A549 (cell line): Measurements from ENCODE around the gene AQP6. TPM values are rescaled to one million over a fixed set of nuclear protein-coding genes. Genes with fewer than 3 reads are reported as not detected.

Experiments used
- ATAC-seq, 2 experiments: fragments of 200-7000 bp in 1 of 2; fragments of >200 bp in 1 of 2; cut with Nextera tagmentation in 1 of 2; cut with Tn5 transposase in 1 of 2; 3 replicates each; pipeline versions ENCODE4 v1.8.0 to v1.9.1; 2018 to 2020; ENCODE audit warnings: mild to moderate bottlenecking in 1 of 2, moderate library complexity in 1 of 2
- CTCF ChIA-PET: fragments of 300-600 bp; sonication (Branson Sonifier 250); formaldehyde crosslinking; extraction: SDS; loops from one replicate; lab custom pipeline; 2021; ENCODE audit warnings: antibody characterized with exemption, inconsistent platforms; lab: Yijun Ruan, JAX
- POLR2A ChIA-PET: fragments of 350-600 bp; formaldehyde crosslinking; extraction: SDS; loops from one replicate; lab custom pipeline; 2021; ENCODE audit warnings: antibody characterized with exemption, inconsistent platforms; lab: Yijun Ruan, JAX
- DNase-seq, 2 experiments: peaks; one replicate each; pipeline versions ENCODE4 v3.0.0 to v3.0.0-alpha.2; 2011 to 2016; ENCODE audit warnings: low read depth in 1 of 2, low spot score in 1 of 2
- FAIRE-seq: peaks from 2 replicates; lab custom pipeline; 2011; peaks lifted over from hg19 to GRCh38; lab: Jason Lieb, UNC
- H3K27ac ChIP-seq, 2 experiments: fragments of >200 bp; sonication (Bioruptor Twin); formaldehyde crosslinking; 3 replicates each; pipeline ENCODE4 v1.5.1; 2016 to 2017
- H3K4me1 ChIP-seq: fragments of >200 bp; sonication (Bioruptor Twin); formaldehyde crosslinking; 3 replicates; pipeline ENCODE4 v1.6.1; 2016
- H3K4me2 ChIP-seq: fragments of >200 bp; sonication (Bioruptor Twin); formaldehyde crosslinking; 3 replicates; pipeline ENCODE4 v1.6.1; 2016
- H3K4me3 ChIP-seq: fragments of >200 bp; sonication (Bioruptor Twin); formaldehyde crosslinking; 3 replicates; pipeline ENCODE4 v1.5.1; 2016
- H3K9me3 ChIP-seq: fragments of >200 bp; sonication (Bioruptor Twin); formaldehyde crosslinking; 3 replicates; pipeline ENCODE4 v1.6.1; 2016
- CBX8 ChIP-seq: fragments of 200-600 bp; sonication (generic); IDR thresholded peaks from 2 replicates; pipeline ENCODE4 v1.6.1; 2016
- CEBPB ChIP-seq, 2 experiments: fragments of >200 bp in 1 of 2; sonication (Bioruptor Twin) in 1 of 2; formaldehyde crosslinking in 1 of 2; IDR thresholded peaks; 2 replicates each; pipeline ENCODE4 v1.6.1; 2012 to 2016
- CHD4 ChIP-seq: fragments of 200-600 bp; sonication (generic); IDR thresholded peaks from 2 replicates; pipeline ENCODE4 v1.6.1; 2016; ENCODE audit warnings: antibody characterized with exemption, mild to moderate bottlenecking, borderline replicate concordance
- CTCF ChIP-seq: fragments of >200 bp; sonication (Bioruptor Twin); formaldehyde crosslinking; IDR thresholded peaks from 3 replicates; pipeline ENCODE4 v1.5.1; 2016
- EHF ChIP-seq: fragments of 250-450 bp; sonication (Bioruptor Pico); IDR thresholded peaks from 2 replicates; pipeline ENCODE4 v1.5.0; 2020; ENCODE audit warnings: mild to moderate bottlenecking
- FOSL2 ChIP-seq, 2 experiments: fragments of 450-650 bp in 1 of 2; fragments of >200 bp in 1 of 2; sonication (Bioruptor Twin) in 1 of 2; formaldehyde crosslinking; IDR thresholded peaks; 2 replicates each; pipeline versions ENCODE4 v1.5.0 to v1.6.1; 2016 to 2020; ENCODE audit warnings: mild to moderate bottlenecking in 1 of 2, moderate library complexity in 1 of 2
- GATA3 ChIP-seq: IDR thresholded peaks from 2 replicates; pipeline ENCODE4 v1.6.1; 2012; ENCODE audit warnings: borderline replicate concordance
- HDAC2 ChIP-seq: fragments of 200-600 bp; sonication (generic); IDR thresholded peaks from 2 replicates; pipeline ENCODE4 v1.6.1; 2016
- HES2 ChIP-seq: fragments of >200 bp; sonication (Bioruptor Twin); formaldehyde crosslinking; IDR thresholded peaks from 2 replicates; pipeline ENCODE4 v1.6.1; 2016
- HOXA7 ChIP-seq: fragments of 250-450 bp; sonication (Bioruptor Pico); IDR thresholded peaks from 2 replicates; pipeline ENCODE4 v1.5.0; 2020; ENCODE audit warnings: mild to moderate bottlenecking, moderate library complexity
- HOXB13 ChIP-seq: fragments of 250-450 bp; sonication (Bioruptor Pico); IDR thresholded peaks from 2 replicates; pipeline ENCODE4 v1.5.0; 2020; ENCODE audit warnings: low read depth, mild to moderate bottlenecking, moderate library complexity
- KDM5A ChIP-seq: fragments of 200-600 bp; sonication (generic); IDR thresholded peaks from 2 replicates; pipeline ENCODE4 v1.6.1; 2016; ENCODE audit warnings: antibody characterized with exemption, mild to moderate bottlenecking
- MAFK ChIP-seq: fragments of 450-650 bp; IDR thresholded peaks from 2 replicates; pipeline ENCODE4 v1.6.1; 2014; ENCODE audit not compliant: partially characterized antibody
- MAZ ChIP-seq: fragments of 150-350 bp; IDR thresholded peaks from 2 replicates; pipeline ENCODE4 v1.6.1; 2014; ENCODE audit warnings: antibody characterized with exemption, low read depth, low read length, borderline replicate concordance
- POLR2AphosphoS2 ChIP-seq: conservative IDR thresholded peaks from 2 replicates; pipeline ENCODE4 v1.6.1; 2012; ENCODE audit warnings: low read length, improper control_type of control experiment, inconsistent platforms
- RCOR1 ChIP-seq: fragments of 150-350 bp; IDR thresholded peaks from 2 replicates; pipeline ENCODE4 v1.6.1; 2014; ENCODE audit warnings: antibody characterized with exemption, low read length, low read depth
- SREBF2 ChIP-seq: fragments of 450-650 bp; IDR thresholded peaks from 2 replicates; pipeline ENCODE4 v1.6.1; 2014; ENCODE audit warnings: mild to moderate bottlenecking, moderate library complexity
- ZFP36 ChIP-seq: fragments of 450-650 bp; IDR thresholded peaks from 2 replicates; pipeline ENCODE4 v1.6.1; 2014; ENCODE audit warnings: borderline replicate concordance; ENCODE audit not compliant: partially characterized antibody
- WGBS: methylation state at CpG from one replicate; pipeline ENCODE4 v1.1.6; 2017; ENCODE audit errors: missing lambda C conversion rate; 5-methylcytosine and 5-hydroxymethylcytosine counted together
- polyA plus RNA-seq, 4 experiments: library from polyadenylated mRNA; depleted of rRNA in 3 of 4; stranded (reverse); fragments of >200 nt; fragmentation: RNase III in 1 of 4; extraction: RNeasy Plus Mini Kit Qiagen cat#74134 plus additional on column Dnase treatment in 1 of 4; gene quantifications; 2 replicates in 3 of 4; 3 replicates in 1 of 4; pipeline ENCODE4 v1.2.3, GENCODE V29; 2011 to 2017
- TF ChIP-seq, protein P1 (sequence below): IDR thresholded peaks from 2 replicates; pipeline ENCODE4 v1.6.1; 2012

The AQP6 gene
- polyA plus RNA-seq, 2 of the 4 experiments (the other 2 are of a cell fraction): 0.05 TPM; not detected in 1

DNA sequence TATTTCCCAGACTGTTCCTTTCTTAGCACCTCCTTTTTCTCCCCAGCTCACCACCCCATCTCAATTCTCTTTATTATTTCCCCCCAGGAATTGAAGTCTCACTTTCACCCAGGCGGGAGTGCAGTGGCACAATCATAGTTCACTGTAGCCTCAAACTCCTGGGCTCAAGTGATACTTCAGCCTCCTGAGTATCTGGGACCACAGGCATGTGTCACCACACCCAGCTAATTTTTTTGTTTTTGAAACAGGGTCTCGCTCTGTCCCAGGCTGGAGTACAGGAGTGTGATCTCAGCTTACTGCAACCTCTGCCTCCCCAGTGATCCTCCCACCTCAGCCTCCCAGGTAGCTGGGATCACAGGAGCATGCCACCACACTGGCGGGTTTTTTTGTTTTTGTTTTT is 41.6 kb downstream of the AQP6 start:
- no peak for FAIRE-seq
- H3K4me3 ChIP-seq: no peak overlapping the region
- no peak for ATAC-seq
- no peak overlapping the region for H3K27ac ChIP-seq
- 91% methylated on average over 3 of the region's 3 CpGs for WGBS
- POLR2A ChIA-PET: no interaction called here
- no peak overlapping the region for H3K4me2 ChIP-seq
- peaks cover 7% of the 10 kb centered on the region; the same call in 2 of the 3 replicates for H3K4me1 ChIP-seq
- no peak for TF ChIP-seq CBX8
- TF ChIP-seq MAZ: no peak
- TF ChIP-seq, protein P1, sequence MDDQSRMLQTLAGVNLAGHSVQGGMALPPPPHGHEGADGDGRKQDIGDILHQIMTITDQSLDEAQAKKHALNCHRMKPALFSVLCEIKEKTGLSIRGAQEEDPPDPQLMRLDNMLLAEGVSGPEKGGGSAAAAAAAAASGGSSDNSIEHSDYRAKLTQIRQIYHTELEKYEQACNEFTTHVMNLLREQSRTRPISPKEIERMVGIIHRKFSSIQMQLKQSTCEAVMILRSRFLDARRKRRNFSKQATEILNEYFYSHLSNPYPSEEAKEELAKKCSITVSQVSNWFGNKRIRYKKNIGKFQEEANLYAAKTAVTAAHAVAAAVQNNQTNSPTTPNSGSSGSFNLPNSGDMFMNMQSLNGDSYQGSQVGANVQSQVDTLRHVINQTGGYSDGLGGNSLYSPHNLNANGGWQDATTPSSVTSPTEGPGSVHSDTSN: no peak
- TF ChIP-seq RCOR1: no peak
- no peak for TF ChIP-seq HES2
- no peak for TF ChIP-seq GATA3
- TF ChIP-seq ZFP36: no peak
- TF ChIP-seq HOXA7 (CRISPR knock-in tag): no peak
- no peak for TF ChIP-seq SREBF2
- TF ChIP-seq HDAC2: no peak
- no peak for TF ChIP-seq EHF (CRISPR knock-in tag)
- no peak for TF ChIP-seq CTCF
- no peak for TF ChIP-seq KDM5A
- no peak for TF ChIP-seq FOSL2 (IDR thresholded peaks at IDR 0.05)
- no peak for TF ChIP-seq FOSL2 (CRISPR knock-in tag; IDR thresholded peaks at IDR 0.05)
- TF ChIP-seq CHD4: no peak
- H3K9me3 ChIP-seq: no peaks in the 10 kb centered on the region
- DNase-seq: no peak
- CTCF ChIA-PET: interaction anchor here (0.7 to 1.9 kb wide), 8 partner anchors 15 to 168 kb away, joined by 3 to 10 read pairs (median 4); no protein-coding TSS in a partner anchor

DNA sequence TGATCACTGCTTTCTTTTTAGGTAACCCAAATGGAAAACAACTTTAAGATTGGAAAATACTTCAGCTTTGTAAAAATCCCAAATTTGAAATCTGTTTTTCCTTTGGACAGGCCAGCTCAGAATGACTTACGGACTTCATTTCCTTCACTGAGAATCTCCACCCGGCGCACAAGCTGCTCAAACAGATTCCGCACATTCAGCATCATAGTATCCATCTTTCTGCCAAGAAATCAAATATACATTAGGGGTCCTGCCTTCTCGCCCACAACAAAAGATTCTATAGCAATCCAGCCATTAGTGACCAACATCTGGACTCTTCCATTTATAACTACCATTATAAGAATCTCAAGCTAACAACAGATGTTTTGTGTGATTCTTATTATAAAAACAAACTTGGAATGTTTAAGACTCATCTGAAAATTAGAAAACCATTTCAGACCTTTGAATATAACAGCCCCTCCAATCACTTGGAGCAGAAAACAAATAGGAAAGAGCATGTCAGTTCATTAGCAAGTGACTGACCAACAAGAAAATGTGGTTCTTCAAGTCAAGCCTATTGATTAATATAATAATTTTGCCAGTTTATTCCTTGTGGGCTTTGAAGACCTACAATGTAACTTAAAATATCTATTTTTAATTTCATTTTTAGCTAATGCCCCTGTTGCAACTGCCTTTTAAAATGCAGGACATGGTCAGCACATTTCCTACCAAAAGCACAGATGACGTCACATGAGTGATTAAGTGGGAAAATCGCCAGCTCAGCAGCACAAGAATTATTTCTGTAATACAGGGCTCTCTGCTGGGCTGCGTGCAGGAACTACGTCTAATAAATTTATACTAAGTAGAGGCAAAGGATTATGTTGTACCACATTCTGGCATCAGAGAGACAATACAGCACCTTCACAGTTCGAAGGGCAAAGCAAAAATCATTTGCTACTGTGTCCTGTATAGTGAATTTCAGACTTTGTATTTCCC is 44.0 kb downstream of the AQP6 start:
- no peak overlapping the region for H3K4me2 ChIP-seq
- H3K4me3 ChIP-seq: no peak overlapping the region
- ChIA-PET CTCF (interaction anchor here (0.7 to 4.8 kb wide), 4 partner anchors 23 to 54 kb away, joined by 3 to 31 read pairs (median 5); no protein-coding TSS in a partner anchor), POLR2A (interaction anchor here (0.5 kb wide), 1 partner anchor 8 kb away, joined by 3 read pairs; the partner anchor contains the start of gene RACGAP1)
- H3K4me1 ChIP-seq: peaks cover 7% of the 10 kb centered on the region; the same call in 2 of the 3 replicates
- H3K9me3 ChIP-seq: no peaks in the 10 kb centered on the region
- WGBS: 87% methylated on average over 10 of the region's 10 CpGs
- ATAC-seq: no peak
- TF ChIP-seq MAFK (peak; percentile 83), CEBPB (IDR thresholded peaks at IDR 0.05) (no peak), POLR2AphosphoS2 (no peak)
- no peak for DNase-seq
- no peak overlapping the region for H3K27ac ChIP-seq
- FAIRE-seq: no peak

- Histone ChIP-seq H3K9me3 (no peaks in the 10 kb centered on the region), H3K4me3 (no peak overlapping the region), H3K4me2 (no peak overlapping the region), H3K4me1 (peaks cover 7% of the 10 kb centered on the region; the same call in 2 of the 3 replicates), H3K27ac (0 out of 6 replicates have a peak overlapping the region, but pooled peaks of 1 of the 2 experiments have one; percentile 29)
- CTCF ChIA-PET: interaction anchor here (1.1 to 4.8 kb wide), 3 partner anchors 18 to 53 kb away, joined by 3 to 31 read pairs (median 6); no protein-coding TSS in a partner anchor
- ATAC-seq (no peak), DNase-seq (no peak), FAIRE-seq (no peak)
- POLR2A ChIA-PET: no interaction called here
- TF ChIP-seq CEBPB (IDR thresholded peaks at IDR 0.05): peak; percentile 34 to 44; a peak in 1 of 4 replicates
- TF ChIP-seq HOXB13 (CRISPR knock-in tag): no peak
- WGBS: 83% methylated on average over 6 of the region's 6 CpGs
These were observed 44.9 kb downstream of the AQP6 start for GRCh38 chr12:50017641-50018040.
